CD4-positive, alpha-beta T cell treated with Interleukin-21 for 1 hour (primary cell): ENCODE results near the gene RBBP8NL.
"Not testable (repeated sequence)": the region's sequence is repeated elsewhere in the genome, so short reads cannot be mapped to it uniquely, and the experiment has no call there.

Experiments
- DNase-seq: peaks from one replicate; pipeline ENCODE4 v3.0.0-alpha.2; 2020

The RBBP8NL gene

DNA sequence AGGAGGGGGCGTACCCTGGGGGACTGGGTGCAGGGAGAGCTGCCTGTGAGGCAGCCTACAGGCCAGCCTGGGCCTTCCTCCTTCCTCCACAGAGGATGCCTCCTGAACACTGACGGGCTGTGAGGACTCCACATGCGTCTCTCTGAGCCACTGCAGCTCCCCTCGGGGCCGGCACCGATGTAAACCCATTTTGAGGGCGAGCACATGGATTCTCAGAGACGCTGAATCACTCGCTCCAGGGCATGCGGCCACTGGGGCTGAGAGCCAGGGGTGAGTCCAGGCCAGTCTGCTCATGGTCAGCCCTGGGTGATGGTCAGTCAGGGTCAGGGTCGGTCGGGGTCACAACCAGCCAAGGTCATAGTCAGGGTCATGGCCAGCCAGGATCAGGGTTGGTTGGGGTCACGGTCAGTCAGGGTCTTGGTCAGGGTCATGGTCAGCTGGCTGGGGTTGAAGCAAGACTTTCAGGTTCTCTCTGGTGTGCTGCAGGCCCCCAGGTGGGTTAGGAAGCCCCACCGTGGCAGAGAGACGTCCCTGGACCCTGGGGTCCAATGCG lies 14.7 kb upstream of the RBBP8NL start:
- DNase-seq, result no peak

- no peak for DNase-seq
These were observed 11.9 kb upstream of the RBBP8NL start for GRCh38 chr20:62439218-62439617.

- no peak for DNase-seq
These were observed 10.6 kb upstream of the RBBP8NL start for GRCh38 chr20:62437927-62438326.

GRCh38 chr20:62437496-62437895 lies 10.2 kb upstream of the RBBP8NL start:
- no peak for DNase-seq

- no peak for DNase-seq
These were observed 9.4 kb upstream of the RBBP8NL start for GRCh38 chr20:62436692-62437091.

DNA sequence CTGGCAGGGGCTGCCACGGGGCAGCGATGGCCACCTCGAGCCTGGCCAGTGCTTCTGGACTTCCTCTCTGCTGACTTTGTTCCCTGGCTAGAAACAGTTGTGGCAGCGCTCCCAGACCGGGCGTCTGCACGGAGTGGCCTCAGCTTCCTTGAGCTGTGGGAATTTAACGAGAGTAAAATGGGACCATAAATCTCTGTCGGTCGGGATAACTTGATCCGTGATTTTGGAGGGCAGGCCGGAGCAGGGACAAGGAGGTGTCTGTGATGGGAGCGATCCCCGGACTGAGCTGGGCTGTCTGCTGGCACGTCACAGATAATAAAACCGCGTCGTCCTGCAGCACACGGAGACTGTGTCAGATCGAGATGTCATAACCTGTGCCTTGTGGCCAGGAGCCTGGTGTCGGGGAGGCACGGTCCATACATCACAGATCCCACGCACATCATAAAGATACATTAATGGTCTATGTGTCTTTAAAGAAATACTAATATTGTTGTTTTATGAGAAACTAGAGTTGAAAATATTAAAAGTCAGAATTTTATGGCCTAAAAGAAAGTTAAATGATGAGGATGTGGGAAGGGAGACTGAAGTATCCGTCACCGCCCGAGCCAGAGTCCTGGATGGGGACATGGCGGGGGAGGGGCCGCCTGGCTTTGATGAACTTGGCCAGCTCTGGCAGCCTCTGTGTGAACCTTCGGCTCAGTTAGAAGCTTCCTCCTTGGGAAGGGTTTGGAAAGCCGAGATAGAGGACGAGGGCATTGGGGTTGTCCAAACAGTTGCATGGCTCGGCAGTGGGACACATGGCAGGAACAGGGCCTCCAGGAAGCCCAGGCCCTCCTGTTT lies 6.5 kb upstream of the RBBP8NL start:
- DNase-seq, result no peak

DNA sequence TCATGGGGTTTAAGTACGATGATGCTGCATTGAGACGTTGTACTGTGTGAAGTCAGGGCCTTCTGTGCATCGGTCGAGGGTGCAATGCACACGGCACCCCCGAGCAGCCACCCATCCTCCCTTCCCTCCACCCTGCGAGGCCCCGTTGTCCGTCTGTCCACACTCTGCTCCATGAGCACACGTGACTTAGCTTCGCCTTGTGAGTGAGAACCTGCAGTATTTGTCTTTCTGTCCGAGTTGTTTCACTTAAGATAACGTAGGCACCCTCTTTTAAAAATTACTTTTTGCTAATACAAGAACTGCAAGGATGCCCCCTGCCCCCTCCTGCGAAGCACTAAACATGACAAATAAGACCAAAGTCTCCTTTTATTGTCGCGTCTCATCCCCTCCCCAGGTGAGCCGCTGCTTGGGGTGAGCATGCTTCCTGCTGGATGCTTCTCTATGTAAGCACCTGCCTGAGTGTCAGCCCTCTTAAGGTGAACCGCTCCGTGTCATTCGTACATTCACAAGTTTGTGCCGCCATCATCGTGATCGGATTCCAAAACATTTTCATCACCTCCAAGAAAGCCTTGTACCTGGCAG lies 3.6 kb upstream of the RBBP8NL start:
- DNase-seq, result no peak

DNA sequence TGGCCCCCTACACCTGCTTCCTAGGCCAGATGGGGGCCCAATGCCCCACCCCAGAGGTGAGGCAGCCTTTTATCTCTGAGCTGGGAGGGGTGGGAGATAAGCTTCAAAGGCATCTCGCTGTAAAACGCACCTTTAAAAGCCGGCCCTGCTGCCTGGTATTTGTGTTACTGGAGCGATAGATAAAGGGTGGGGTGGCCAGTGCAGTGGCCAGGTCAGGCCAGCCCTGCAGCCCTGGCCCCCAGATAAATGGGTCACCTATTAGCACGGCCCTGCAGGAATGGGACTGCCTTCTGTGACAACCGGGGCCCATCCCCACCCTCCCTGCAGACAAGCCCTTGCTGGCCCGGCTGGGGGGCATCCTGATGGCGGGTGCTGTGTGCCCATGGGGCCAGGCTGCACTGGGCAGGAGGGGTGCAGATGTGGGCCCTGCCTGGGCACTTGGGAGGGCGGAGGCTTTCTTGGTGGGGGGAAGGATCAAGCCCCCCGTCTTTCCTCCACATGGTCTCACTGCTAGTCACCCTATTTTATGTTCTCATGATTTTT lies 3.0 kb upstream of the RBBP8NL start:
- DNase-seq, result no peak

GRCh38 chr20:62429455-62430310 lies 2.3 kb upstream of the RBBP8NL start:
- no peak for DNase-seq

DNA sequence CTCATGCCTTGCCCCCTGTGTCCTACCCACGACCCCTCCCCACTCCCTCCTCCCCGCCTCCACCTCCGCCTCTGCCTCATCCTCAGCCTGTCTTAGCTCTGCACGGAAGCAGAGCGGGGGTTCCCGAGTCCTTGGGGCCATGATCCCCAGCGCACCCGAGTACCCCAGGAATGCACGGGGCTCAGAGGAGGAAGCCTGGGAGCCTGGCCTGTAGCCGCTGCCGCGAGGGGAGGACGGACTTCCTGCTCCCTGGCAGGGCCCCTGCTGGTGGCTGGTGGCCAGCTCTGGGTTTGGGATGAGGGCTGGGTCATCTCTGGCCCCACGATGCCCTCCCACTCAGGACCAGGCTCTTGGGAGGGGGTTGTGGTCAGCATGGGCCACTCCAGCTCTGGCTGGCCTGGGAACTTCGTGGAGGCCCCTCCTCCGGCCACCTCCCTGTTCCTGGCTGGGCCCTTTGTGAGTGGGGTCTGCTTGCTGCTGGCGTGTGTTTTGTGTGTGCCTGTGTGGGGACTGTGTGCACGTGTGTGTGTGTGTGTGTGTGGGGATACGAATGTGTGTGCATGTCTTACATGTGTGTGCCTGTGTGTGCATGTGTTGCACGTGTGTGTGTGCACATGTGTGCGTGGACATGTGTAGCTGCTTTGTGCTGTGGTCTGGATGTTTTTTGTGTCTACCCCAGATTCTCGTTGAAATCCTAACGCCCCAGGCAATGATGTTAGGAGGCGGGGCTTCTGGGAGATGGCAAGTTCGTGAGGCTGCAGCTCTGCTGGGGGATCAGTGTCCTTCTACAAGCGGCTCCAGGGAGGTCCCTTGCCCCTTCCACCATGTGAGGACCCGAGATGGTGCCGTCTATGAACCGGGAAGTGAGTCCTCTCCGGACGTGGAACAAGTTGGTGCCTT lies 1.3 kb upstream of the RBBP8NL start:
- DNase-seq, result no peak

GRCh38 chr20:62428002-62428372 lies 648 bp upstream of the RBBP8NL start:
- no peak for DNase-seq

- no peak for DNase-seq
These were observed 624 bp downstream of the RBBP8NL start for GRCh38 chr20:62426699-62427131.

DNA sequence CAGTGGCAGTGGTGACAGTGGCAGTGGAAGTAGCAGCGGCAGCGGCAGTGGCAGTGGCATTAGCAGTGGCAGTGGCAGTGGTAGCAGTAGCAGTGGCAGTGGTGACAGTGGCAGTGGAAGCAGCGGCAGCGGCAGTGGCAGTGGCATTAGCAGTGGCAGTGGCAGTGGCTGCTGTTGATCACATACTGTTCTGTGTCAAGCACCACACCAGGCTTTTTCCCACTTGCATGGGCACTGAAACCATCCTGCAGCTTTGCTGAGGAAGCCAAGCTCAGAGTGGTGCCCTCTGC lies 1.3 kb downstream of the RBBP8NL start:
- not testable (repeated sequence) for DNase-seq

DNA sequence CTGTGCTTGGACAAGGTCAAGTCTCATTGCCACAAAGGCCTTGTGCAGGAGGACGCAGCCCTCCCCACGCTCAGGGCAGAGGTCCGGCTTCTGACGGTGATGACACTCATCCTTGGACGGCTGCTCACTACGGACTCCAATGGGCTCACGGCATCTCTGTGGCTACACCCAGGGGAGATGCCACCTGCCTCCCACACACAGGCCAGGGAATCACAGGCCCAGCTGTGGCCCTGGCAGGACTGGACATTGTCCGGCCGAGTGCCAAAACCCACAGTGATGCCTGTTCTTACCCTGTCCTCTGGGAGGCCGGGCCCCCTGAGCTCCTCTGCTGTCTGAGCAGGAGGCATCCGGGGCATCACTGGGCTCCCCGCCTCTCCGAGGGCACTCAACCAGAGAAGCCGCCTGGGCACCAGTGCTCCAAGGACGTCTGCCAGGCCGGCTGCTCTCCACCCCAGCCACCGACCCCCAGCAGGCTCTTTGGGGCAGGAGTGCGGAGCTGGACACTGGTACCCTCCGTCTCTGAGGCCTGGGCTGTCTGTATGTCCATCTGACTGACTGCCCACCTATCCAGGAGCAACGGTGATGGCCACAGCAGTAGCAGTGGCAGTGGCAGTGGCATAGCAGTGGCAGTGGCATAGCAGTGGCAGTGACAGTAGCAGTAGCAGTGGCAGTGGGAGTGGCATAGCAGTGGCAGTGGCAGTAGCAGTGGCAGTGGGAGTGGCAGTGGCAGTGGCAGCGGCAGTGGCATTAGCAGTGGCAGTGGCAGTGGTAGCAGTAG lies 1.9 kb downstream of the RBBP8NL start:
- no peak for DNase-seq

- no peak for DNase-seq
These were observed 2.9 kb downstream of the RBBP8NL start for GRCh38 chr20:62424249-62425107.

DNA sequence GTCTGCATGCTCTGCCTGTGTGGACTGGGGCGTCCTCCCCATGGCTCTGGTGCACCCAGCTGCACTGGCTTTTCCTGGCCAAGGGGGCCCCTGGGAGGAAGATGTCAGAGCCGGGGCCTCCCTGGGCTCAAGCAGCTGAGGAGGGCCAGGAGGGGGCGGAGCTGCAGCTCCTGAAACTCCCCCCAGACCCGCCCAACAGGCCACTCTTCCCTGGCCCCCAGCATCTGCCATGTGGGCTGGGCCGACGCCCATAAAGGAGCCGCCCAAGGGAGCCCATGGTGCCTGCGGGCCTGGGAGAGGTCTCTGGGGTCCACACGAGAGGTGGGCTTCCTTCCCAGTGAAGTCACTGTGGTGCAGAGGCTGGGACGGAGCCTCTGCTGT lies 4.0 kb downstream of the RBBP8NL start:
- no peak for DNase-seq

GRCh38 chr20:62422636-62423325 lies 4.6 kb downstream of the RBBP8NL start:
- DNase-seq, result no peak

DNA sequence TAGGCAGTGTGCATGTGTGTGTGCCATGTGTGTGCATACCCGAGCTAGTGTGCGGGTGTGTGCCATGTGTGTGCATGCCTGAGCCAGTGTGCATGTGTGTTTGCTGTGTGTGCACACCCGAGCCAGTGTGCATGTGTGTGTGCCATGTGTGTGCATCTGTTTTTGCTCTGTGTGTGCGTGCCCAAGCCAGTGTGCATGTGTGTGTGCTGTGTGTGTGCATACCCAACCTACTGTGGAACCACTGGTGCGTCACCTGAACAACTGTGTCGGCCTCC lies 5.7 kb downstream of the RBBP8NL start:
- DNase-seq, result no peak

DNA sequence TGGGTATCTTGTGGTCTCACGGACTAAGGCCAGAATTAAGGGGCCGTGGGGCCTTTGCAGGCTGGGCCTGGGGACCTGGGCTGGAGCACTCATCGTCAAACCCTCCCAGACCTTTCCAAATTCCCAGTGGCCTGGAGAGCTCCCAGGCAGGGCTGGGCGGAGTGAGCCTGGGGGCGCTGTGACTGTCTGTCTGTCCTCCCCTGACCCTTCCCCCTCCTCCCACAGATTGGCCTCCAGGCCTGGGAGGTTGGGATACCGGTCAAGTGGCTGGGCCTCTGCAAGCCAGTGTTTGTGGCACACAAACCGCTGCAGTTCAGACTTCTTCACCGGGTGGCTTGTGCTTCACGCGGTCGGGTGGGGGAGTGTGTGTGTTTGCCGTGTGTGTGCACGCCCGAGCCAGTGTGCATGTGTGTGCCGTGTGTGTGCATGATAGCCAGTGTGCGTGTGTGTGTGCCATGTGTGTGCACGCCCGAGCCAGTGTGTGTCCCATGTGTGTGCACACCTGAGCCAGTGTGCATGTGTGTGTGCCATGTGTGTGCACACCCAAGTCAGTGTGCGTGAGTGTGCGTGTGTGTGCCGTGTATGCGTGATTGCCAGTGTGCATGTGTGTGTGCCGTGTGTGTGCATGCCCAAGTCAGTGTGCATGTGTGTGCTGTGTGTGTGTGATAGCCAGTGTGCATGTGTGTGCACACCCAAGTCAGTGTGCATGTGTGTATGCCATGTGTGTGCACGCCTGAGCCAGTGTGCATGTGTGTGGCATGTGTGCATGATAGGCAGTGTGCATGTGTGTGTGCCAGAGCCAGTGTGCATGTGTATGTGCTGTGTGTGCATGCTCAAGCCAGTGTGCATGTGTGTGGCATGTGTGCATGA lies 6.3 kb downstream of the RBBP8NL start:
- no peak for DNase-seq
